Fibroblast of mammary gland (primary cell): ENCODE data around the gene ACCS.

Source experiments
- DNase-seq: peaks from one replicate; pipeline ENCODE4 v3.0.0-alpha.2; 2010; ENCODE audit warnings: low read depth
- H3K4me3 ChIP-seq: 2 replicates; pipeline ENCODE4 v1.5.1; 2011; ENCODE audit warnings: low read depth, mild to moderate bottlenecking, low read length, moderate library complexity; ENCODE audit not compliant: control insufficient read depth
- TF ChIP-seq, protein P1 (sequence below): conservative IDR thresholded peaks from 2 replicates; pipeline ENCODE4 v1.5.1; 2011; ENCODE audit warnings: low read depth, low read length, inconsistent platforms; ENCODE audit not compliant: control insufficient read depth, insufficient read depth

ACCS gene

DNA sequence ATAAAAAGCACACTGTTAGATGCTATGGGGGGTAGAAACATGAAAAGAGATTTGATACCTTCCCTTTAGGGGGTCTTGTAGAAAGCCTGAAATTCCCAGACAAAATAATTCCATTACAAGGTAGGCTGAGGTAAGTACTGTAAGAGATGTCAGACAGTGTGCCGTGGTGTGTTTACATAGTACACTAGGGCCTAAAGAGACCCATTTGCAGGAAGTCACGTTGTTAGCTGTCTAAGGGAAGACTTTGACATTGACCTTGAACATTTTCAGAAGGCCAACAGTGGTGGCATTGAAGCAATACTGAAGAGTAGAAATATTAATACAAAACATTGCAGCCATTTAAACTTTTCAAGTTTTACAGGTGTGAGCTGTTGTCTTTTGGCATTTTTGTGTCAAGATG is 60.2 kb downstream of the ACCS start:
- TF ChIP-seq, protein P1, sequence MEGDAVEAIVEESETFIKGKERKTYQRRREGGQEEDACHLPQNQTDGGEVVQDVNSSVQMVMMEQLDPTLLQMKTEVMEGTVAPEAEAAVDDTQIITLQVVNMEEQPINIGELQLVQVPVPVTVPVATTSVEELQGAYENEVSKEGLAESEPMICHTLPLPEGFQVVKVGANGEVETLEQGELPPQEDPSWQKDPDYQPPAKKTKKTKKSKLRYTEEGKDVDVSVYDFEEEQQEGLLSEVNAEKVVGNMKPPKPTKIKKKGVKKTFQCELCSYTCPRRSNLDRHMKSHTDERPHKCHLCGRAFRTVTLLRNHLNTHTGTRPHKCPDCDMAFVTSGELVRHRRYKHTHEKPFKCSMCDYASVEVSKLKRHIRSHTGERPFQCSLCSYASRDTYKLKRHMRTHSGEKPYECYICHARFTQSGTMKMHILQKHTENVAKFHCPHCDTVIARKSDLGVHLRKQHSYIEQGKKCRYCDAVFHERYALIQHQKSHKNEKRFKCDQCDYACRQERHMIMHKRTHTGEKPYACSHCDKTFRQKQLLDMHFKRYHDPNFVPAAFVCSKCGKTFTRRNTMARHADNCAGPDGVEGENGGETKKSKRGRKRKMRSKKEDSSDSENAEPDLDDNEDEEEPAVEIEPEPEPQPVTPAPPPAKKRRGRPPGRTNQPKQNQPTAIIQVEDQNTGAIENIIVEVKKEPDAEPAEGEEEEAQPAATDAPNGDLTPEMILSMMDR: no peak
- H3K4me3 ChIP-seq: no peak overlapping the region
- no peak for DNase-seq

DNA sequence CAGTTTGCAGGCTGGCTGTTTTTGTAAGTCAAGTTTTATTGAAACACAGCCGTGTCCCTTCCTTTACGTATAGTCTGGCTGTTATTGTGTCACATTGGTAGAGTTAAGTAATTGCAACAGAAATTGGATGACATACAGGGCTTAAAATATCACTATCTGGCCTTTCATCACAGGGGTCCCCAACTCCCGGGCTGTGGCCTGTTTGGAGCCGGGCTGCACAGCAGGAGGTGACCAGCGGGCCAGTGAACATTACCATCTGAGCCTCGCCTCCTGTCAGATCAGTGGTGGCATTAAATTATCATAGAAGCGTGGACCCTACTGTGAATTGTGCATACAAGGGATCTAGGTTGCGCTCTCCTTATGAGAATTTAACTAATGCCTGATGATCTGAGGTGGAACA is 61.1 kb downstream of the ACCS start:
- no peak for DNase-seq
- TF ChIP-seq, protein P1: no peak
- H3K4me3 ChIP-seq: no peak overlapping the region

DNA sequence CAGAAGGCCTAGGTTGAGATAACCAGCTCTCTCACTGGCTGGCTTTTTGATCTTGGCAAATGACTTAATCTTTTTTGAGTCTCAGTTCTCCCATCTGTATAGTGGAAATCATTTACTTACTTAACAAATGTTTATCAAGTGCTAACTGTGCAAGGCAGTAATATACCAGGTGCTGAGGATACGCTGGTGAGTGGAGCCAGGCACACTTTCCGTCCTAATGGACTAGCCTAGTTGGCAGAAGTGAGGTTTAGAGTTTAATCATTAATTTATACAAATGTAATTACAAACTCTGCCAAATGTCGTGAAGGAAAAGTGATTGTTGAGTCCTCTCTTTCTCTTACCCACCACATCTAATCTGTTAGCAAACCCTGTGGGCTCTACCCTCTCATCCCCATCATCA is 62.7 kb downstream of the ACCS start:
- no peak overlapping the region for H3K4me3 ChIP-seq
- TF ChIP-seq, protein P1: no peak
- no peak for DNase-seq

DNA sequence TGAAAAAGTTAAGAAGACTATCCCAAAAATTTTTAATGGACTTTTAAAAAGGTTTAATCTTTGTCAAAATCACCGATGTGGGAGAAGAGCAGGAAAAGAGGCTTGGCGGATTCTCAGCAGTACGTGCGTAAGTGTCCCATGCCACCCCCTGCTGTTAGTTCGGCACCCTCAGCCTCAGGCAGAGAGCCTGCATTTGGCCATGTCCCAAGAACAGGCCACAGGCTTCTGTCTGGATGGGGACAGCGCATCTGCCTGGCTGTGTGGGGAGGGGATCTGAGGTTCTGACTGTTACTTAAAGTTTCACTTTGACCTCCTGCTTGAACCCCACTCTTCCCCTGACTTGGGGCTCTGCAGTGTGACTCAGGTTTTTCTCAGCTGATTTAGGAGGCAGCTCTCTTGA is 64.7 kb downstream of the ACCS start:
- no peak for DNase-seq
- no peak overlapping the region for H3K4me3 ChIP-seq
- TF ChIP-seq, protein P1: no peak

DNA sequence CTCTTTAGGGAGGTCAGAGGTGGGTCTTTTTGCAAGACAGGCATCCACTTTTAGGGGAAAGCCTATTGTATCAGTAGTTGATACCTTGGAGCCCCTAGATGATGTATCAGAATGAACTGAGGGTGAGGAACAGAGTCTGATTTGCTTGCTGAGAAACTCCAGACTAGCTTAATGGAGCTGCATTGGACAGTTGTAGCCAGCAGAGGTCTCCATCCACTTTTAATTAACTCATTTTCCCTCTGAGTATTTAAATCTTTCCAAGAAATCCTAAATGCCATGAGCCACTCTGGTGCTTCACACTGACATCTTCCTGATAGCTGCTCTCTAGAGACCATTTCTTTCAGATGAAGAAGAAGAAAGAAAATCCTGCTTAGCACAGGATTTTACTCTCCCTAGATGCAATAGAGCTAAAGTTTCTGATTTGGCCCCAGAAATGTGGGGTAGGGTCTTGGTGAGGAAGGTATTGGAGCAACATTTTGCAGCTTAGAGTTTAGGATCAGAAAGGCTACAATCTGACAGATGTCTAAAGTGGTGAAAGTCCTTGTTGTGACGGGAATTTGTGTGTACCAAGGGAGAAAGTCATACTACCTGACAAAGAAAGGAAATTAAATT is 67.4 kb downstream of the ACCS start:
- no peak overlapping the region for H3K4me3 ChIP-seq
- TF ChIP-seq, protein P1: peak; percentile 67
- peak; percentile 56 for DNase-seq
